HG02938 (cell line): ENCODE results near the gene IFNAR1.
"Not testable (repeated sequence)": the region's sequence is repeated elsewhere in the genome, so short reads cannot be mapped to it uniquely, and the experiment has no call there.

Experiments used
- ATAC-seq: cut with Tn5 transposase; IDR thresholded peaks from one replicate; pipeline ENCODE4 v1.9.1; 2021; ENCODE audit warnings: mild to moderate bottlenecking, moderate library complexity; ENCODE audit not compliant: unreplicated experiment

IFNAR1 gene

DNA sequence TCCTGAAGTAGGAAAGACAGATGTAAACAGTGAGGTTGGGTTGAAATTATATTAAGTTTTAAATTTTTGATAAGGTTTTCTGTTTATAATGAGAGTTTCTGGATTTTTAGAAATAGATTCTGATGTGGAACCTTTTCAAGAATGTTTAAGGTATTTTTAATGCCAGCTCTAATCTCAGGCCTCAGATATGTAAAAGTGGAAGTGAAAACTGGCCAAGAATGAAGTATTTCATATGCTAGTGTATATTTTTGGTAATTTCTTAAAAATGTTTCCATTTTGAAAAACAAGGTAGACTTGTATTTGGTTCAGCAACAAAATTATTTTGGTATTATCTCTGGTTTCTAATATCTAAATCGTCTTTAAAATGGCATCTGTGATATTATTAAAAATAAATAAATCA, 14.4 kb downstream of the IFNAR1 start:
- no peak for ATAC-seq

DNA sequence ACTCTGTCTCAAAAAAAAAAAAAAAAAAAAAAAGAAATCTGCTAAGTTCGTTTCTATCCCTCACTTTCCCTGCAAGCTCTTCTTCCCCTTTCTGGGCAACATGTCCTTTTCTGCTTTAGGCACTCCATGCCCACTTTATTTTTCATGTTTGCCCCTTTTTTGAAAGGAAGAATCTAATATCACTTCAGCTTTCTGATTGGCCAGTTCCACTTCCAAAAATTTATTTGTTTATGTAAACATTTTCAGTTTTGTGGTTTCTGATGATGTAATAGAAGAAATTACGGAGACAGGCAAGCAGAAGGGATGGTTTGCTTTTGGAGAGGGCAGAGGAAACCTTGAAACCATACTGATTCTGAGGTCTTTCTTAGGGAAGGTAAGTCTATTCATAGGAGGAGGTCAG, 15.1 kb downstream of the IFNAR1 start:
- ATAC-seq = no peak

DNA sequence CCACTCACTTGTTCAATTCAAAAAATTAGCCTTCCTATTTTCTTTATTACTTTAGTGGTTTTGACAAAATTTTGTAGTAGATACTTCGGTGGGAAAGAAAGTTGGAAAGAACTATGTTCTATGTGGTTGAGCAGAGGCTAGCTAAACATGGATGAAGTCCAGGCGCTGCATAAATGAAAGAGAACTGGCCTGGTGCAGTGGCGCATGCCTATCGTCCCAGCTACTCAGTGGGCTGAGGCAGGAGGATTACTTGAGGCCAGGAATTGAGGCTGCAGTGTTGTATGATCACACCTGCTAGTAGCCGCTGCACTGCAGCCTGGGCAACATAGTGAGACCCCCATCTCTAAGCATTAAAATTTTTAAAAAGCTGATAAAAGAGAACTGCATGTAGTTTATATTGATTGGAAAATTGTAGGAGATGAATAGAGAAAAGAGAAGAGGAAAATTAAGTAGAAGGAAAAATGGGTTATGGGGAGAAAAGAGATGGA, 21.0 kb downstream of the IFNAR1 start:
- ATAC-seq = no peak

DNA sequence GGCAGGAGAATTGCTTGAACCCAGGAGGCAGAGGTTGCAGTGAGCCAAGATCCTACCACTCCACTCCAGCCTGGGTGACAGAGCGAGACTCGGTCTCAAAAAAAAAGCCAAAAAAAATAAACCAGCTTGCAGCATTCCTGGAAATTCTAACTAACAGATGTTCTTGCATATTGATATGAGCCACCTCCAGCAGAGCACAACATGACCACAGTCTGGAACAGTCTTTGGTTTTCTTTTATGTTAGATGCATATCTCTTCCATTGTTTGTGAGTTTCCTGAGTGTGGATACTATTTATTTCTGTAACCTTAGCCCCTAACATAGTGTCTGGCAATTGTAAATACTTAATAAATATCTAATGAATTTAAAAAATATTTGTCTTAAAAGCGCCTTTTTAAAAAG, 23.9 kb downstream of the IFNAR1 start:
- ATAC-seq = no peak

DNA sequence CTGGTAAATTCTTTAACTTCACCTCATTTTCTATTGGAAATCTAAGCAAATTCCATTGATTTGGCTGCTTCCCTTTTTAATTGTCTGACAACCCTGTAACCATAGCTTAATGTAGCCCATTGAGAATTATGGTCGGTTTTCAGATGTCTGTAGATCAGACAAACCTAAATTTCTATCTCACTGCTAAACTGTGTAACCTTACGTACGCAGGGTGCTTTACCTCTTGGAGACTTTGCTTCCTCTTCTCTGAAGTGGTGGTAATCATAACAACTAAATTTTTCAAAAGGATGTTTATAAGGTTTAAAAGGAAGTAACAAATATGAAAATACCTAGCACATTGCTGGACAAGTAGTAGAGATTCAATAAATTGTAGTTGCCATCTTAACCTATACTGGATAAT, 25.9 kb downstream of the IFNAR1 start:
- no peak for ATAC-seq

DNA sequence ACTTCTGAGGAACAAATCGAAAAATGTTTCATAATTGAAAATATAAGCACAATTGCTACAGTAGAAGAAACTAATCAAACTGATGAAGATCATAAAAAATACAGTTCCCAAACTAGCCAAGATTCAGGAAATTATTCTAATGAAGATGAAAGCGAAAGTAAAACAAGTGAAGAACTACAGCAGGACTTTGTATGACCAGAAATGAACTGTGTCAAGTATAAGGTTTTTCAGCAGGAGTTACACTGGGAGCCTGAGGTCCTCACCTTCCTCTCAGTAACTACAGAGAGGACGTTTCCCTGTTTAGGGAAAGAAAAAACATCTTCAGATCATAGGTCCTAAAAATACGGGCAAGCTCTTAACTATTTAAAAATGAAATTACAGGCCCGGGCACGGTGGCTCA, 30.6 kb downstream of the IFNAR1 start:
- no peak for ATAC-seq

DNA sequence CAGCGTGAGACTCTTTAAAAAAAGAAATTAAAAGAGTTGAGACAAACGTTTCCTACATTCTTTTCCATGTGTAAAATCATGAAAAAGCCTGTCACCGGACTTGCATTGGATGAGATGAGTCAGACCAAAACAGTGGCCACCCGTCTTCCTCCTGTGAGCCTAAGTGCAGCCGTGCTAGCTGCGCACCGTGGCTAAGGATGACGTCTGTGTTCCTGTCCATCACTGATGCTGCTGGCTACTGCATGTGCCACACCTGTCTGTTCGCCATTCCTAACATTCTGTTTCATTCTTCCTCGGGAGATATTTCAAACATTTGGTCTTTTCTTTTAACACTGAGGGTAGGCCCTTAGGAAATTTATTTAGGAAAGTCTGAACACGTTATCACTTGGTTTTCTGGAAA, 31.2 kb downstream of the IFNAR1 start:
- ATAC-seq = no peak

DNA sequence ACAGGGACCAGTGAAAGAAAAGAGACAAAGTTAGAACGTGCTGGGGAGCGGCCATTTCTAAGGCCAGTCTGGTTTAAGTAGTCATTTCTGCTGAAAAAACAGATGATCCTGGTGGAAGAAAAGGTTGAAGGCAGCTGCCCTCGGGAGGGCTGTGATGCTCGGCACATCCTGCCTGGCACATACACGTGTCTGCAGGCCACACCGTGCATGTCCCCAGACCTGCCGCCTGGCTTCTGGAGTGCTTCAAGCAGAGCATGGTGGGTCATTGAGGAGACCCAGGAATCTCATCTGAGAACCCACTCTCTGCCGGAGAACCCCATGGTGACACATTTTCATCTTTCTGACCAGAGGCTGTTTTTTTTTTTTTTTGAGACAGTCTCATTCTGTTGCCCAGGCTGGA, 32.4 kb downstream of the IFNAR1 start:
- no peak for ATAC-seq

DNA sequence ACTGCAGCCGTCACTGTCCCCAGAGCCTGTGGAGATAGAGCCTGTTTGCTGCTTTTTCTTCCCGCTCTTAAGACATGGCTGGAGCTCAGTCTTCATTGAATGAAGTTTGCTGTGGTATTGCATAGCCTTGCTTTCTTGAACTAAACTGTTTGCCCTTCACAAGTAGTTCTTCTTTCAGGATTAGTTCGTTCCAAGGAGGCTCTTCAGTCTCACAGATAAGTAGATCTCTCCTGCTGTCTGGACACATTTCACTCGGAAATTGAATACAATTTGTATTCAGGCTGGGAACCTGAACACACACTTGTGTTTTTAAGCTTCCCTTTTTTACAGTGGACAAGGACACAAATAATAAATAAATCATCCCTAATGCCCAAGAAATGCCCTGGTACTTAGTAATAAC, 34.7 kb downstream of the IFNAR1 start:
- ATAC-seq = no peak

DNA sequence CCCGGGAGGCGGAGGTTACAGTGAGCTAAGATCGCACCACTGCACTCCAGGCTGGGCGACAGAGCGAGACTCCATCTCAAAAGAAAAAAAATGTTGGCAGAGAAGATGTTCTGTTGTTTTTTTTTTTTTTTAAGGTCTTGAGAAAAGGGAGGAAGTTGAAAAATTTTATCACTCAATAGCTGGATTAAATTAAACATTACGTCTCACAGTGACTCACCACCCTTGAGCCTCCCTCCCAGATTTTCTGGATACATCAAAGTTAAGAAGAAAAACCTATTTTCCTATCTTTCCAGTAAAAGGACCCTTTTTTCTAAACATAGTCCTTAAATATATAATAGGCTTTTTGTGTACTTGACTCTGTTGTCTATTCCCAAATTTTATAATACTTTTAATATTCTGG, 35.5 kb downstream of the IFNAR1 start:
- ATAC-seq = no peak

DNA sequence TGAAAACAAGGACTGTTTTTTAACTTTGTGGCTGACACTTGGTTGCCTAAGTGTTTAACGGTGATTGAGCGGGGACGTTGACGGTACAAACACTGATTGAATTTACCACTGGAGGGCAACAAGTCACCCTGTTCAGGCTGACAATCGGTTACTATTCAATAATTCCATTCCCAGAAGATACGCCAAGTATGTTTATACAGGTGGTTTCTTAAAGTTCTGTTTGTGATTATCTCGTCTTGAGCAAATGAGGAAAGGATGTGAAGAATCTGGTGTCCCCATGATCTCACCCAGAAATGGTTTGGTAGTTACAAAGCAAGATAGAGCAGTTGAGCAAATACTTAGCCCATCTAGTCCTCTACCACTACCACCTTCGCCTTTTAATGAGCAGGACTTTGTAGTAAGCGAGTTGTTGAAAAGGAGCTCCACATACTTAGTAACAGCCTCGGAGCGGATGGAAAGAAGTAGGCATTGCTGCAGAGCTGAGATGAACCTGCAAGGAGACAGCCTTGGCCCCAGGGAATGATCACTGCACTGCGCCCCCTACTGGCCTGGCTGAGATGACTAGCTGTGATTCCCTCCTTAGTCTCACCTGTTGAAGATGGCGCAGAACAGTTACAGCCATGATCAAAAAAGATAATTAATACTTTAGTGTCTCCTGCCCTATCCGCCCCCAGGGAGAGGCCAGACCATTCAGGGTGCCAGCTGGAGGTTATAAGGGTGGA, 36.3 kb downstream of the IFNAR1 start:
- ATAC-seq = peak; percentile 65

DNA sequence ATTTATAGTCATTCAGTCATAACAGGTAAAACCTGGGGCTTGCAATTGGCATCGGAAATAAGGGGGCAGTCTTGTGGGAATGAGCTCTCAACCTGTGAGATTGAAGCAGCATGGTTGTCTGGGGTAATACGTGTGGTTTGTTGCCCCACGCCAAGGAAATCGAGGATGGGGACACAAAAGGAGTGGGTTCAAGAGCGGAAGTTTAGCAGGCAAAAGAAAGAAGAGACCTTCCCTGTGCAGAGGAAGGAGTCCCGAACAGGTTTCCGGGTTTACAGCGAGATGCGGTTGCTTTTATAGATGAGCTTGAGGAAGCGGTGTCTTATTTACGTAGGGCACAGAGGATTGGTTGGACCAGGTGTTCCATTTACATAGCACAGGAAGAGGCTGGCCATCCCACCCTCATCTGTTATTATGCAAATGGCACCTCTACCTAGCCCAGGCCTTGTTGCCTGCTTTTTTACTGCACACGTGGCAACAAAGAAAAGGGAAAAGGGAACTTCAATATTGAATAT, 37.3 kb downstream of the IFNAR1 start:
- no peak for ATAC-seq

DNA sequence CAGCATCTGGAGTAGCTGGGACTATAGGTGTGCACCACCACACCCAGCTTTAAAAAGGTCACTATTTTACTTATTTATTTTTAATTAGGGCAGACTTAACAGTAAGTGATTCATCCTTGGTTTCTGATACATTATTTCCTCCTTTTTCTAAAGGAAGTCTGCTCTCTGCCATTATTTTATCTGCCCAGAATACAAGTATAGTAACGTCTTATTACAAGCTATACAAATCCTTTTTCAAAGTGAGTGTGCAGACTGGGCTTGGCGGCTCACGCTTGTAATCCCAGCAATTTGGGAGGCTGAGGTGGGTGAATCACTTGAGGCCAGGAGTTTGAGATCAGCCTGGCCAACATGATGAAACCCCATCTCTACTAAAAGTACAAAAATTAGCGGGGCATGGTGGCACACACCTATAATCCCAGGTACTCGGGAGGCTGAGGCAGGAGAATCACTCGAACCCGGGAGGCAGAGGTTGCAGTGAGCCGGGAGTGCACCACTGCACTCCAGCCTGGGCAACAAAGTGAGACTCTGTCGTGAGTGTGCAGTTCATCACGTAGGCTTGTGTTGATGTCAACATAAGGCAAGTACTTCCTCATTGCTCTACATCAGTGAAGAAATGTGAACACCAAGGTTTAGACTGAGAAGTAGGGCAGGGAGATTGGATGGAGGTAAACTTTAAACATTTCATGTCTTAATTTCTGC, 39.3 kb downstream of the IFNAR1 start:
- ATAC-seq = not testable (repeated sequence)

DNA sequence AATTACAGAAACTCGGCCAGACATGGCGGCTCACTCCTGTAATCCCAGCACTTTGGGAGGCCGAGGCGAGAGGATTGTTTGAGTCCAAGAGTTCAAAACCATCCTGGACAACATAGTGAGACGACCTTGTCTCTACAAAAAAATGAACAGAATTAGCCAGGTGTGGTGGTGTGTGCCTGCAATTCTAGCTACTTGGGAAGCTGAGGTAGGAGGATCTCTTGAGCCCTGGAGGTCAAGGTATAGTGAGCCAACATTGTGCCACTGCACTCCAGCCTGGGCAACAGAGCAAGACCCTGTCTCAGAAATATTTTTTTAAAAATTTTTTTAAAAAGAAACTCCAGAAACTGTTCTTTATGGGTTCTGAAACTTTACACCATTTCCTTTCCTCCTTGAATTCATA, 40.1 kb downstream of the IFNAR1 start:
- ATAC-seq = no peak

DNA sequence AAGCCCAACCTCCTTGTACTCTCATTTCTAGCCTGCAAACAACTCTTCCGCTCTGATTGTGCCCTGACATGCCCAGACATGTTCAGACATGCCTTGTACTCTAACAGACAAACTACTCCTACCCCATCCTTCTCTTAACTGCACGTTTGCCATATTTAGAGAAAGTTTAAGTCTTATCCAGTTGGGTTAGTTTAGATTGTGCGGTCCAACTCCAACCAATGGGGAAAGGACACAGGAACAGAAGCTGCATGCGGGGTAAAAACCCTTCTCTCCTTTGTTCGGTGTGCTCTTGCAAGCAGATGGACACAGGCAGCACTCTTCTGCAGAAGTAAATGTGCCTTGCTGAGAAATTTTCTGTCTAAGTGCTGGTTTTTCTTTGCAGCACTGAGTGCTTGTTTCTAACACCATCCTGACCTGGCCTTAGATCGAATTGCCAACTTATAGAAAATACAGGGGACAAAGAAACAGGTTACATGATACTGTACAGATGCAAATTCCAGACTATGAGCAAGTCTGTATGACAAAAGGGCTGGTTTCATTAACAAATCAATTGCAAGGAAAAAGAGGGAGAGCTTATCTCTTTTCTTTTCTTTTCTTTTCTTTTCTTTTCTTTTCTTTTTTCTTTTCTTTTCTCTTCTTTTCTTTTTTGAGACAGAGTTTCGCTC, 42.7 kb downstream of the IFNAR1 start:
- ATAC-seq = no peak

DNA sequence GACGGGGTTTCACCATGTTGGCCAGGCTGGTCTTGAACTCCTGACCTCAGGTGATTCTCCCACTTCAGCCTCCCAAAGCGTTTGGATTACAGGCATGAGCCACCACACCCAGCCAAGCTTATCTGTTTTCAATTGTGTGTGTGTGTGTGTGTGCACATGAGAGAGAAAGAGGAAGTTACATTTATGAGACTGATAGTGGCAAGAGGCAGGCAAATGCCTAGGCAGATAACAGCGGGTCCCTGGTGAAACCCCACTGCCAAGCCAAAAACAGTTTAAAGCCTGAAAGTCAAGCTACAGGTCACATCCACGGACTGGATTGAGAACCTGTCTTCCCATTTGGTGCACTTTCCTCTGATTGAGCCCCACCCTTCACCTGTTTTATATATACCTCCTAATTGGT, 43.4 kb downstream of the IFNAR1 start:
- no peak for ATAC-seq

DNA sequence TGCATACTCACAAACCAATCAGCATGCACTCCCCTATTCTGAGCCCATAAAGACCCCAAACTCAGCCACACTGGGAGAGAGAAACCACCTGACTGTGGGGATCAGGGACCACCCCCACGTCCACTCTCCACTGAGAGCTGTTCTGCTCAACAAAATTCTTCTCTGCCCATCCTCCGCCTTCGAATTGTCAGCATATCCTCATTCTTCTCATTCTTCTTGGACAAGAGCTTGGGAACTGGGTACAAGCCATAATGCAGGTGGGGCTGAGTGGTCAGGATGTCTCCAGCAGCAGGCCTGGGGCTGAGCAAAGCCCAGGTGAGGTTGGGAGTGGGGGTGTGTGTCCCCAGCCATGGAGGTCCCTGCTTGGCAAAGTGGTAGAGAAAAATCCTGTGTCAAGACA, 43.8 kb downstream of the IFNAR1 start:
- no peak for ATAC-seq

DNA sequence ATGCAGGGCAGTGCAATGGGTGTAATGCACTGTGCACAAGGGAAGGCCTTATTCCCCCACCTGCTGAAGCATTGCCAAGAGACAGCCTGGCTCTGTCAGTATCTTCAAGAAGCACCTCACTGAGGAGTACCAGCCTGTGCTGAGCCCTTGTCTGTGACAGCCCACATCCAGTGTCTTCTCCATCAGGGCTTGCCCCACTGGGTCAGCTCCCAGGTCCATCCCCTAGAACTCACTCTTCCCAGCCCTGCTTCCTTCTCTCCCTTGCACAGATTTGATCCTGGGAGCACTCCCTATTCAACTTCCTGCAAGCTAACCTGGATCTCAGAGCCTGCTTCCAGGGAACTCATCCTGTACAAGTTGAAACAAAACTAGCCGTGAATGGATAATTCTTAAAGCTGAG, 44.8 kb downstream of the IFNAR1 start:
- no peak for ATAC-seq

DNA sequence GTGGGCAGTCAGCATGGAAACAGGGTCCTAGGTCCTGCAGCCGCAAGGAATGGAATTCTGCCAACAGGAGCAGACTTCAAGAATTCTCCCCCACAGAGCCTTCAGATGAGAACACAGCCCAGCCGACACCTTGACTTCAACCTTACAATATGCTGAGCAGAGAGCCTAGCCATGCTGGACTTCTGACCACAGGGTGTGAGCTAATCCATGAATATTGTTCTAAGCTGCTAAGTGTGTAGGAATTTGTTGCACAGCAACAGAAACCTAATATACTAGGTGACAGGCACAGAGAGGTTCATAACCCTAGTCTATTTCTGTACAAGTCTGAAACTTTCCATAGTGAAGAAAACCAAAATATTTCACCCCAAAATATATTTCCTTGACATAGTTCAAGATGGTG, 45.5 kb downstream of the IFNAR1 start:
- ATAC-seq = no peak

DNA sequence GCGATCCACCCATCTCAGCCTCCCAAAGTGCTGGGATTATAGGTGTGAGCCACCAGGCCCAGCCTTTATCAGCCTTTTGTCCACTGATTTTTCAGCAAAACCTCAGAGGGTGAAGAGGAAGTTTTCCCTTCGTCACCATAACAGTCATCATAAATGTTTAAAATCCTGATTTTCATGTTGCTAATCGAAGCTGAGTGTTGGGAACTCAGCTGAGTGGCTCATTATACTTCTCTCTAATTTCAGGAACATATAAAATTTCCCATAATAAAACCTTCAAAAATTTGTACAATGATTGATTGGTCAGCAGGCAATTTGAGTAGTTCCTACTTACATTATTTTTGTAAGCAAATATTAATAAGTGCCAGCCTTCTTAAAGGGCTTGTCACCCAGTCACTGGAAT, 46.6 kb downstream of the IFNAR1 start:
- no peak for ATAC-seq

DNA sequence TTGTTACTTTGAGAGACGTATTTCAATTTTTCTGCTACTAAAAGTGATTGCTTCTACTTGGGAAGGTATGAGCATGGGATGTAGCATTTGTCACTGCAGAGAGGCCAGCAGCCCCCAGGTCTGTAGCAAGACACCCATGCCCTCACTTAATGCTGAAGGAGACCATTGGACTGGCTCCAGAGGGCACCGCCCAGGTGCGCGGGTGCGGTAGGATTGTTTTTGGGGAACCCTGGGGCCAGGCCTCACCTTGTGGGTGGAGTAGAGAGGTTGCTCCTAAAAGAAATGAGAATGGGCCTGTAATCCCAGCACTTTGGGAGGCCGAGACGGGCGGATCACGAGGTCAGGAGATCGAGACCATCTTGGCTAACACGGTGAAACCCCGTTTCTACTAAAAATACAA, 47.8 kb downstream of the IFNAR1 start:
- ATAC-seq = no peak

DNA sequence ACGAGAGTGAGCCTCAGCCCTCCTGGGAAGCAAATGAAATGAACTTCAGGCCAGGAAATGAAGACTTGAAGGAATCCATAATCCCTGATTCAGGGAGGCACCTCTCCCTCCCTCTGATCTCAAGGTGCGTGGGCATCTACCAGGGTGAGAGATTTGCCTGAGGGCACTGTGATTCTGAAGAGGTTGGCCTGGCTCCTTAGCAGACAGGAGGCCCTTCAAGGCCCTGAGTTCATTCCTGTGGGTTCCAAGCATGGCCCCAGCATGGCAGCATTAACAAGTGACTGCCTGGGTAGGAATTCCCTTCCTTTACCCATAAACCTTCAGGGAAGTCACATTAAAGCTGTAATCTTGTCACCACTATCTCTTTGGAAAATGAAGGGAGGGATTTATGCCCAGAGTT, 48.7 kb downstream of the IFNAR1 start:
- no peak for ATAC-seq
